IPS DF 4.7 (cell line): ENCODE measurements around the gene TSPAN6.

Source experiments
- DNase-seq: peaks from one replicate; pipeline ENCODE4 v3.0.0-alpha.2; 2013; ENCODE audit warnings: low spot score; ENCODE audit errors: extremely low read depth

TSPAN6 gene

DNA sequence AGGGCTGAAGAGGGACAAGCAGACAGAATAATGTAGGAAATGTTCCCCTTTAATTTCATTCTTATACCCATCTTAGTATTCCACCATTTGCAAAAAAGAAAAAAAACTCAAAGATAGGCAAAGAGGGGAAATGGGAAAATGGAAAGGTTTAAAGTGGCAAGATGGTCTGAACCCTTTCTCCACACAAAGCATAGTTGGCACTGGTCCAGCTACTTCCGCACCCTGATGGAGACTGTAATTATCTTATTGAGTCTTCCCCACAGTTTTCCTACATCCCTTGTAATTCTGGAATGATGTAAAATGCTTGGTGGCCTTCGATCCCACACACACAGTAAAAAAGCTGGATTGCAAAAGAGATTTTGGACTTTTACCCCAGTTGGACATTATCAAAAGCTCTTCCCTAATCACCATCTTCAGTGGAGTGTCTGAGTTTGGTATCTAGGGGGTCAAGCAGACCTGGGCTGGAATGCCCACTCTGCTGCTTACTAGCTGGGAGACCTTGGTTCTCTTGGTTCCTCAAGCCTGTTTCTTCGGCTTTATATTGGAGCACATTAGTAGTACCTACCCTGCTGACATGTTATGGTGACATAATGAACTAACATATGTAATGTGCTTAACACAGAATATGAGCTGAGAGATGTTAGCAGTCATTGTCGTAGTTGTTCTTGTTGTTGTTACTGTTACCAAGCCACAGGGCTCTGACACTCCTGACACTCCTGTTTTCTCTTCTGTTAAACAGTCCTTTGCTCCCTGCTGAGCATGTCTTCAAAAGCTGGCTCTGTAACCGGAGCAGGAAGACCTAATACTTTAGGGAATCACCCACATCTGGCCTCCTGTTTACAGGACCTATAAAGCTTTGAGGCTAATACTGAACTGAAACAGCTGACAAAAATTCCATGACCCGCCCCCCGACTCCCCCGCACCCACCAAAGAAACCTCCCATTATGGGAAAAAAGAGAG, 12.1 kb upstream of the TSPAN6 start:
- no peak for DNase-seq

DNA sequence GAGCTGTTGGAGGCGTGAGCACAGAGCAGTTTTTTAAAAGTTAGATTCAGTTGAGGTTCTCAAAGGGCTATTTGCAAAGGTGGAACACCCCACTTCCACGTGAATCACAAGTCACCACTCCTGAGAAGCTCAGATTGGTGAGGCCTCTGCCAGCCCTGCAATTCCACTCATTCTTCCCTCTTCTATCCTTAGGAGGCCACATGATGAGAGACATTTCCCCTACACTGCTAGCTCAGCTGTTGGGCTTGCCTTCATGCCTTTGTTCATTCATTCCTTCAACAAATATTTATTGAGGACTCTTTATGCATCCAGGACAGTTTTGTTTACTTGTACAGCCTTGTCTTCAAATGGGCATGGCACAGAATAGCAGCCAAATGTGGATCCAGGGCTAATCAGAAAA, 11.1 kb upstream of the TSPAN6 start:
- no peak for DNase-seq

DNA sequence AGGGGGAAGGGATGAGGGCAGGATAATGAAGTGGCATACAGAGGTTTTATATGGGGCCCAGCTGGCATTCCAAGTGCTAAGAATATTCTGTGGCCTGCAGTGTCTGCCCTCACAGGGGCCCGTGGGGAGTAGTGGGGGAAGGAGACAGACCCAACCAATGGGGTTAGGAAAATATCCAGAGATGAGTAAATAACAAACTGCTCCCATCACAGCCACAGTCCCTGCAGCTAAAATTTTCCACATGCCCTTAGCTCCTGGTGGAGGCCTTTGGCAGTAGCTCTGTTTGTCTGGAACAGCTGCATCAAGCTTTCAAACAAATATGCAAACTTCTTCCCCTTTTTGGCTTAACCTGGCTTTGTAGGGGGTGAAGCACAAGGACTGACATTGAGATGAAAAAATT, 10.5 kb upstream of the TSPAN6 start:
- DNase-seq = no peak

DNA sequence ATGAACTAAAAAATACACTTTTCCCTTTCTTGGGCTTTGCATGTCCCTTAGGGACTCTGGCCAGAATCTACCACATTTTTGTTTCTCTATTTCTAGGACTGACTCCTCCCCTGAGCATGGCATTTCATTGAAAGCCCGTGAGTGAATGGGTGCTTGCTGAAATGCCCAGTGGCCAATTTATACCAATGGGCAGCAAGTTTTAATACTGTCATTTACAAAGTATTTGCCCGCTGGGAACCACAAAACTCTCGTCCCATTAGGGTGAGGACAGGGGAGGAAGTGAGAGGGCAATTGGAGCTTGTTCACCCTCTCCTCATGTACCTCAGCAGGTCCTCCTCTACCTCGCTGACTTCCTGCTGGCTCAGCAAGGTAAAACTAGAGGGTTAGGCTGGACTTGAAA, 8.5 kb upstream of the TSPAN6 start:
- DNase-seq = no peak

DNA sequence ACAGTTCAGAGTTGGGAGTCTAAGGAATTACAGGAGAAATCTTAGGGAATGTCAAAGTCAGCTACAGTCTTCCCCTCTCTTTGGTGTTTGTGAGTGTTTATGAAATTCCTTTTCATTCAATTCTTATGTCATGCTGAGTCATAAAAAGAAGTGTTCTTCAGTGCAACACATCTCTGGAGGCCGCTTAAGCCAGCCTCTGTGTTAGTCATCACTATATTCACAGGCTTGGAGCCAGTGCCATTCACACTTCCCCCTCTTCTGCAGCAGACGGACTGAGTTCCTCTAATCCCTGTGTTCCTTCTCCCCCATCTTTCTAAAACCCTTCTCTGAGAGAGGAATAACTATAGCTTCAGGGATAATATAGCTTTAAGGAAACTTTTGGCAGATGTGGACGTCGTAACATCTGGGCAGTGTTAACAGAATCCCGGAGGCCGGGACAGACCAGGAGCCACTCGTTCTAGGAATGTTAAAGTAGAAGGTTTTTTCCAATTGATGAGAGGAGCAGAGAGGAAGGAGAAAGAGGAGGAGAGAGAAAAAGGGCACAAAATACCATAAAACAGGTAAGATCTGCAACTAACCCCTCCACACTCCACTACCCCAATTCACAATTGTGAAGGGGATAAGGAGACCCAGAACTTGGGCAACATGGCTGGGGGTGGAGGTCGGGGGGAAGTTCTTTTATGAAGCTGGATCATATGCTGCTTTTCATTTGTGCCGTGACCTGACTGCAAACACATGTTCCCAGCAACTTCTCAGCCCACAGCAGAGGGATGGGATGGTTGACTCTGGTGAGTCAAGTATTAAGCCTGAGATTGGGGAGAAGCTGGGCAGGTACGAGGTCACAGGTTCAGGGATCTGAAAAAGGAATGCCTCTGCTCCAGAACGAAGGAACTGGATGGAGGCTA, 7.6 kb upstream of the TSPAN6 start, which contains the start of gene SRPX2:
TSS of gene SRPX2 (plus strand) at position 244 of the 905 bp plus-strand sequence. CDS start 2,124 bp downstream, outside the sequence.
- DNase-seq = no peak

DNA sequence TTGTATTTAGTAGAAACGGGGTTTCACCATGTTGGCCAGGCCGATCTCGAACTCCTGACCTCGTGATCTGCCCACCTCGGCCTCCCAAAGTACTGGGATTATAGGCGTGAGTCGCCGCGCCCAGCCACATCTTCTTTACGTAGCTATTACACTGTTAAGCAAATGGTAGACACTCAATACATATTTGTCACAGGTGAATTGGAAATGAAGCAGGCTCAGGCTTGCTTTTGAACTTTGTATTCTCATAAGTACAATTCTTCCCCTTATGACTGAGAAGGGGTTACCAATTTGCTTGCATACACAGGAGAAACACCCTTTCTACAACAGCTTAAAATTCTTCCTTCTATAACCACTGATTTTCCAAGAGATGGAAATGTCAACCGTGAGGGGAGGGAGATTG, 6.6 kb upstream of the TSPAN6 start:
- DNase-seq = no peak

DNA sequence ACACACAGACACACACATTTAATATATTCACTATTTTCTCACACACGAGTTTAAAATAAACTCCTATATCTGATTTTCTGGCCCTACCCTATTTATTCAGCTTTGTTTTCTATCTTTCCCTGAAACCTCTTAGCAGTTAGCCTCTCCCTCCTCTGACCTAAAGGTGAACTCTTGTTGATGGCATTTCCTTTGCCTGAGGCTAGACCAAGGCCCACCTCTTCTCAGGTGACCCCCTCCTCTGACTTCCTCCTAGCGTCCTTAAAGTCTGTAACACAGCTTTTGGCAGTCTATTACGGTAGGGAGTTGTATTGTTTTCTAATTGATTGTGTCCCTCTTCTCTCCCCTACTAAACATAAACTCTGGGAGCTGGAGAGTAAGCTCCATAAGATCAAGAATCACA, 5.7 kb upstream of the TSPAN6 start:
- DNase-seq = no peak

DNA sequence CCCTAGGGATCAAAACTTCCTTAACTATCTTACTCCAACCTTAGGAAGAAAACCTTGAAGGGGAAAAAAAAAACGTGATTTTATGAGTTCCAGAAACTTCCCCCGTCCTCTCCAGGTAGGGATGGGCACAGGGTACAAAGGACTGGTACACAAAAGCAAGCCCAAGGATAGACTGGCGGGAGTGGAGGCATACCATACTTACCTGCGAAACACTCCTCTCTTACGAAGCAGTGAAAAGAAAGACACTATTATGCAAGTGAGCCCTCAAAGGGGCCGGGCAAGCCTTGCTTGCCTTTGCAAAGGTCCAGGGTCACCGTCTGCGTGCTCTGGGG, 651 bp downstream of the TSPAN6 start:
- no peak for DNase-seq

DNA sequence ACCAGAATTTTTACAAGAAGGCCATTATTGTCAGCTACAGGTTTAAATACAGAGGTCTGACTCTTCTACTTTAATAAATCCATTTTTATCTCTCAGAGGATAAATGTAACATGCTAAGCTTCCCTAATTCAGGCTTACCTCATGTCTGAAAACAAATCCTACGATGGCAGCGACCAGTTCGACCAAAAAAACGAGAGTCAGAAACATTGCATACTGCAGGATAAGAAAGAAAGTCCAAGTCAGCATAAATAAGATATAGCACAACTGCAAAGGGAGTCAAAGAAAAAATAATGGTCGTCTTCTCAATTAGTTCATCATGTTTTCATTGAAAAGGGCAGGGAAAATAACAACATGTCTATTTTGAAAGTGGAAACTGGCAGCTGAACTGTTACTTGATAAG, 1.6 kb downstream of the TSPAN6 start:
- no peak for DNase-seq

DNA sequence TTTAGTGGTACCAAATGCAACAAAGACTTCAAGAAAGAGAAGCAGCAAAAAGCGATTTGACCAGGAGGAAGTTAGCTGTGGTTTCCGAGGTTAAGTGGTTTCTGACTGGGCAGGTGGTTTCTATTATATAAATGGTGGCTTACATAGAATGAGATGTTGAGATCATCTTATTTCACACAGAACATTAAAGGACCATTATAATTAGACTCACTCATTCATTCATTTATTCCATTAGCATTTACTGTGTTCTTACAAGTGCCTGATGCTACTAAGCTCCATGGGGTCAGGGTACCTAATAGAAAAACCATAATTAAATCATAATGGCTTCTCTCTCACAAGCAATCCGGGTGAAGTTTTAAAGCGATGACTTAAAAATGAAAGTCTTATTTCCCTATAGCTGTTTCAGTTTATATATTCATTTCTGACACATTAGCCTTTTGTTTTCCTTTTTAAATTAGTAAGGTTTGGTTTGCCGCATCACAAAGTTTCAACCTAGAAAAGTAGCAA, 10.6 kb downstream of the TSPAN6 start:
- no peak for DNase-seq

DNA sequence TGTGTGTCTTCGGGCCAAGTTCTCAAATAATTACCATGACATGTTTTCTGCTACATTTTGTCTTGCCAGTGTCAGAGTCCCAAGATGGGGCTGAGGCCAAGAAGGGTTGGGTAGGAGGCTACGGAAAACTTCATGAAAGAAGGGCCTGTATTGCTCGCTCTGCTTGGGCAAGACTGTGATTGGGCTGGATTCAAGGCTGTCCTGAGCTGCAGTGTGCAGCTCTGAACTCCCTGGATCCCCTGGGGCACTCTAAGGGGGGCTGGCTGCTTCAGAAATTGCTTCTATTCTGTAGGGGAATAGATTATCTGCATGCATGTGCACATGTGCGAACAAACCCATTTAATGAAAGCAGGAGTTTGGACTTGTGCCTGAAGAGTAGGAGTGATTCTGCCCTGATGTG, 13.6 kb downstream of the TSPAN6 start:
- no peak for DNase-seq

DNA sequence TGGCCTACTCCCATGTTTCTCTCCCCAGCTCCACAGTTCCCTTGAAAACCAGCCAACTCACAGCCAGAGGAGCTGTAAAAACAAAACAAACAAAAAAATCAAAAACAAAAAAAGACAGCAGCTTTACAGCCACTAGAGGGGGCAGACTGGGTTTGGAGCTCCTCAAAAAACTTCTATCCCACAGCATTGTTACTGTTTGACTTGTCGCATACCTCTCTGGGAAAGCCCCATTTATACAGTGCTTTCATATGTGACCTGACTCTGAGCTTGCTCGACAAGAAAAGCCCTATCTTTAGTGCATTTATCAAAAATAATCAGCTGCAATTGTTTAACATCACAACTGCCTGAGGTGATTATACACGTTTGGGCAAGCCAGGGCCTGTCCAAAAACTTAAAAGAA, 21.6 kb downstream of the TSPAN6 start:
- no peak for DNase-seq

DNA sequence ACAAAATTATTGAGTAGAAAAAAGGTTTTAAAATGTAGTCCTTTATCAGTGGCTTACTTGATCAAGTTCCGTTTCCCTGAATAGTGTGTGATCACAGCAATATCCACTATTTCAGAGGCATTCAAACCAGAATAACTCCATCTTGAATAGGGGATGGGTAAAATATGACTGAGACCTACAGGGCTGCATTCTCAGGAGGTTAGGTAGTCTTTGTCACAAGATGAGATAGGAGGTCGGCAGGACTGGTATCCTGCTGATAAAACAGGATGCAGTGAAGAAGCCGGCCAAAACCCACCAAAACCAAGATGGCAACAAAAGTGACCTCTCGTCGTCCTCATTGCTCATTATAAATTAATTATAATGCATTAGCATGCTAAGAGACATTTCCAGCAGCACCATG, 24.7 kb downstream of the TSPAN6 start:
- no peak for DNase-seq

DNA sequence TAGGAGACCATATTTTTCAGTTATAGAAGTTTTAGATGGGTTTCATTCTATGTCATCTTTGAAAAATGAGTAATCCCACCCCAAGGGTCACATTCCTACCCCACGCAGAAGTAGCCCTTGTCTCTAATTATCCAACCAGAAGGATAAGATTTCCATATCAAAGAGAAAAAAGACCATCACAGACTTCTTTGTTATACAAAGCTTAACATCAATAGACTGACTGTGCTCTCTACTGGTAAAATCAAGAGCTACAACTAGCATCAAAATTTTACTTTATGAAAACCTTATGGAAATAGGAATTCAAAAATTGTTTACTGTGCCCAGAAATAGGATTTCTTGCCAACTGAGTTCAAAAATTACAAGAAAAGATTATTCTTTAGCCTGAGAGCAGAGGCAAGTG, 27.0 kb downstream of the TSPAN6 start:
- DNase-seq = no peak

DNA sequence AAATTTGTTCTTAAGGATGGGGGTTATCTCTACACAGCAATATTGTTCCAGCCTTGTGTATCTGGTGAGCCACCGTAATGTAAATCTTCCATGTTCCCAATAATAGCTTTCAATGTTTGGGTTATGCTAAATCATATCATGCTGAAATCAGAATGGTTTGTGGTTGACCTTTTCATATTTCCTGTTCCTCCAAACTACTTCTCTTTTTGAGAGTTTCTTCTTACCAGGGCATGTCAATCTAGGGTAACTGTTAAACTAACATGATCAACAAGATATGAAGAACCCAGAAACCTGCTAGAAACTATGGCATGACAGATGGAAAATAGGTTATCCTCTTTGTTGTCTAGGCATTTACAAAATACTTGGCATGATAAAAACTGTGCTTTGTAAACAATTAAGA, 29.9 kb downstream of the TSPAN6 start:
- DNase-seq = no peak

DNA sequence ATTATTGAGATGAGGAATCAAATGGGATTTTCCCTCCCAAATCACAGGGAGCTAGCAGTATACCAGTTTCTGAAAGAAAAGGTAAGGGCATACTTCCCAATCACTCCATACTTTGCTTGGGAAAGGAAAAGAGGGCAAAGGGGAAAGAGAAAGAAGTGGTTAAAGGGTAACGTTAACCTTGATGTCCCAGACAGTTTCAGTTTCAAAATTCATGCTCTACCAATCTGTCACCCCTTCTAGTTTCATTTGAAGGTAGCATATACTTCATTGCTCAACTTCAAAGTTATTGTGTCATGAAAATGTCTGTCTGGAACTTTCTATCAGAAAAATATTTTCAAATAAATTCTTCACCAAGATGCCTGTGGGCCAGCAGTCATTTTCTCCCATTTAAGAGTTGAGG, 35.8 kb downstream of the TSPAN6 start:
- no peak for DNase-seq

DNA sequence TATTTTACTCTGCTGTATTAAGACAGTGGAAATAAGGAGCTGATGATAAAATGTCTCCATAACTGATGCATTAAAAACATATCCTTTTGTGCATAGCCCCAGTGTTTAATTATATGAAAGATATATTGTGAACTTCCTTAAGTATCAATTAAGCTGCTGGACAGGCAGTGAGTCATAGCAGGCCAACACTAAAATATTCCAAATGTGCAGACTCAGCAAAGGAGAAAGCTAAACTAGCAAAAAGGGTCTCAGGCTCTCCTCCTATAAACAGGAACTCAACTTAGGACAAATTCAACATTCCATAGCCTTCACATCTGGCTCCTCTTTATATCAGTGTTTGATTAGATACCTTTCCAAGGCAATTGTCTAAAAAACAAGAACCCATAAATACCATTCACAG, 36.3 kb downstream of the TSPAN6 start:
- no peak for DNase-seq

DNA sequence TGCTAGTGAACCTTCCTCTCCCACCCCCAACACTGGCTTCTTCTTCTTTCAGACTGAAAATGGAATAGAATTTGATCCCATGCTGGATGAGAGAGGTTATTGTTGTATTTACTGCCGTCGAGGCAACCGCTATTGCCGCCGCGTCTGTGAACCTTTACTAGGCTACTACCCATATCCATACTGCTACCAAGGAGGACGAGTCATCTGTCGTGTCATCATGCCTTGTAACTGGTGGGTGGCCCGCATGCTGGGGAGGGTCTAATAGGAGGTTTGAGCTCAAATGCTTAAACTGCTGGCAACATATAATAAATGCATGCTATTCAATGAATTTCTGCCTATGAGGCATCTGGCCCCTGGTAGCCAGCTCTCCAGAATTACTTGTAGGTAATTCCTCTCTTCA, 37.1 kb downstream of the TSPAN6 start:
- DNase-seq = no peak

DNA sequence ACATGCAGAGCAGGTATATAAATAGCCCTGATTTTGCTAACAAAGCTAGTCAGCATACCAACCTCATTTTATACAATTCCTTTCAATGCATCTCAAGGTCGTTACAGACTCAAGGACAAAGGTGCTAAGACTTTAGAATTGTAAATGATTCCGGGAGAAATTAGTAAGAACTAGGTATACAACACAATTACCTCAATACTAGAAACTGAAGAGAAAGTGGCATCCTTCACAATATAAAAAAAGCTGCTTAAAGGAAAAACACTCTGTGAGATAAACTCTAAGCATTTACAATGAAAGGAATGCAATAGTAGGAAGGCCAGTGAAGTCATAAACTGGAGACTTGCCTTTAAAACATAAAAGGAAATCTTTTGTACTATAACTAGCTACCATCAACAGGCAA, 40.0 kb downstream of the TSPAN6 start:
- no peak for DNase-seq

DNA sequence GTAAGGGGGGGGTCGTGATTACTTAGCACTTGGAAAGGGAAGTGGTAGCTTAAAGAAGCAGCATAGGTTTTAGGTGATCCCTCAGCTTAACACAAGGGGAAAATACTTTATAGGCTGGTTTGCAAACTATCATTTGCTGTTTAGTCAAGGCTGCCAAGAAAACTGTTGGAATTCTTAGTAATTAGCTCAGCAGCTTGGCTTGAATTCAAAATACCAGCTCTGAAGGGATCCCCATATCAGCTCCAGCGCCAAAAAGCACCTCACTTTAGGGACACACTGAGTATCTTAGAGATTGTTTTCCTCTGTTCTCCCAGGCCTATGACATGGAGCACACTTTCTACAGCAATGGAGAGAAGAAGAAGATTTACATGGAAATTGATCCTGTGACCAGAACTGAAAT, 43.0 kb downstream of the TSPAN6 start:
- no peak for DNase-seq

DNA sequence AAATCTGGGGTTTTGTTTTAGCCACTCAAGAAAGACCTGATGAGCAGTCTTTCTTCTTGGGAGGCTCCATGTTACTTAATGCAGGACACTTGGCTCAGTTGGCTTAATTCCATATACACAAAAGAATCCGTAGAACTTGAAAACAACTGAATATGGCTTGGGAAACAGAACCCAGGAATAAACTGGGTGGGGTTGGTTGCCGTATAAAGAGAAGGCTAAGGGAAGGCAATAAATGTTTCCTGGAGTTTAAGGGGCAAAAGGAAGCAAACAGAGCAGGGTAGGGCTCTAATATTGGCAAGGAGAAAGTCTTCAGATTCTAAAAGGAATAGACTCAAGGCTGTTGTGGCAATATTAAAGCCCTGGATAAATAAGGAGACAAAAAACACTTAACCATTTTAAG, 43.5 kb downstream of the TSPAN6 start:
- no peak for DNase-seq
